Activated CD4-positive, CD25-positive, alpha-beta regulatory T cell treated with anti-CD3 and anti-CD28 coated beads, Interleukin-2, amount 50 U/mL, for 24 hours (primary cell): Measurements from ENCODE around the gene TRAF7.

Source experiments
- ATAC-seq, 2 donors: fragments of 150-1000 bp; cut with Tn5 transposase; one replicate each; pipeline ENCODE4 v1.10.0; 2021; ENCODE audit warnings: mild to moderate bottlenecking in 1 of 2, moderate library complexity in 1 of 2

TRAF7 gene

GRCh38 chr16:2148714-2149629, 6.6 kb upstream of the TRAF7 start:
- ATAC-seq: peak; percentile 1 to 3

- no peak for ATAC-seq
These were observed 5.8 kb upstream of the TRAF7 start for GRCh38 chr16:2149630-2150417.

- no peak for ATAC-seq
These were observed 5.0 kb upstream of the TRAF7 start for GRCh38 chr16:2150418-2151187.

GRCh38 chr16:2151188-2152091, 4.1 kb upstream of the TRAF7 start:
- ATAC-seq: no peak

DNA sequence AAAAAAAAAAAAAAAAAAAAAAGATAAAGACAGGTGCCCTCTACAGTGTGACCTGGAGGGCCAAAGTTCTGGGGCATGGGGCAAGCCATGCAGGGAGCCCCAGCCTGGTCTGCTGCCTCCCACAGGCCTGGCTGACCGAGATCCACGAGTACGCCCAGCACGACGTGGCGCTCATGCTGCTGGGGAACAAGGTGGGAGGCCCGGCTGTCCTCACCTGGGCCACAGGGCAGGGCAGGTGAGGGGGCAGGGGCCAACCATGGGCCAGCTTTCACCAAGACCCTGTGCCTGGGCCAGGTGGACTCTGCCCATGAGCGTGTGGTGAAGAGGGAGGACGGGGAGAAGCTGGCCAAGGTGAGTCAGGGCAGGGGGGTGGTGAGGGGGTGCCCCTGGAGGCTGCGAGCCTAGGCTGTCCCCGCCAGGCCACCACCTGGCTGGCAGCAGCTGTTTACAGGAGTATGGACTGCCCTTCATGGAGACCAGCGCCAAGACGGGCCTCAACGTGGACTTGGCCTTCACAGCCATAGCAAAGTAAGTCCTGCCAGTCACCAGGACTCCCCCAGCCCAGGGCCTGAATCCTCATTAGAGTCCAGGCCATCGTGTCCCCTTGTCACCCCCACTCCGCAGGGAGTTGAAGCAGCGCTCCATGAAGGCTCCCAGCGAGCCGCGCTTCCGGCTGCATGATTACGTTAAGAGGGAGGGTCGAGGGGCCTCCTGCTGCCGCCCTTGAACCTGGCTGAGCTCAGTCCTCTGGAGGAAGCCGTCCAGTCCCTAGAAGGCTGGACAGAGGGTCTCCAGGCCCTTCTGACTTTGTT, 2.7 kb upstream of the TRAF7 start:
- ATAC-seq: no peak

DNA sequence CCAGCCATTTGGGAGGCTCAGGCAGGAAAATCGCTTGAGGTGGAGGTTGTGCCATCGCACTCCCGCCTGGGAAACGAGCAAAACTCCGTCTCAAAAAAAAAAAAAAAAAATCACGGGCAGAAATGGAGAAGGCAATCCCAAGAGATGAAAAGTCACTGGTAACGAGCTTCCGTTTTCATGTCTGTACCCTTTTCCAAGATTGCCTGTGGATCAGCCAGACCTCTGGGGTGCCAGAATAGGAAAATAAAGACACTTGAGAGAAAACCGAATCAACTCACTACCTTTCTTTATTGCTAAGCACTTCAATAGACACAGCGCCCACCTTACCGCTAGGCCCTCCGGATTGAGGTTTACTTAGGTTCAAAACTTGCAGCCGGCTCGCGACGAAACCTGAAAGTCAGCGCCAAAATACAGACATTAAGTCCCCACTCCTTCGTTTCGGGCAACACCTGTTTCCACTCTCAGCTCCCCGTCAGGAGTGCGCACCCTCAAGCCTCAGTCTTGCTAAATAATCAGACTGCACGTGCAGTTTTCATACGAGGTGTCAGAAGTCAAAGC, 970 bp upstream of the TRAF7 start:
- no peak for ATAC-seq

DNA sequence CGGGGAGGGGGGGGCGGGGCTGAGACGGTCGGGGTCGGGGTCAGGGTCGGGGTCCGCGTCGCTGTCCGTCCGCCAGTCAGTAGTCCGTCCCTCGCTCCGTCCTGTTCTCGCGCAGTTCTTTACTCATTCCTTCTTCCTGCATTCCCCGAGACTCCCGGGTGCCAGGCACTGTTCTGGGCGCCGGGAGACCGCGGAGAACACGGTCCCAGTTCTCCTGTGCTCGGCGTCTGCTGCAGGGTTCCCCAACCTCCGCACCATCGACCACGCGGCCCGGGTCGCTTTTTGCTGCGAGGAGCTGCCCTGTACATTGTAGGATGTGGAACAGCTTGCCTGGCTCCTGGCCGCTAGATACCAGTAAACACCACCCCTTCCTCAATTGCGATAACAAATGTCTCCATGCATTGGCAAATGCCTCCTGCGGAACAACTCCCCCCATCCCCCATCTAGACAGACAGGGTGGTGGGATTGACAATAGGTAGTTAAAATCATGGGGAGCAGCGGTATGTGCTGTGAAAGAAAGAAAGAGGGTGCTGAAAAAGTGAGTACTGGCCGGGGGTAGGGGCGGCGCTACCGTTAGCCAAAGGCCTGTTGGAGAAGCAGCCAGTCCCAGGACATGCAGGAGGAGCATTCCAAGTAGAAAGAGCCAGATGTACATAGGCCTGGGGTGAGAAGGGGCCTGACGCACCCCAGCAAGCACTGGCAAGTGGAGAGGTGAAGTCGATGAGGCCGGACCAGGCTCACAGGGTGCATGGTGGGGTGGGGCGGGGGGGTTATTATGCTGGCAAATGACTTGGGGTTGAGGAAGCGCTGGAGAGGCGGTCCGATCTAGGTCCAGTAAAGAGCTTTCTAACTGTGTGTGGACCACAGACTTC, 631 bp downstream of the TRAF7 start:
- no peak for ATAC-seq

- no peak for ATAC-seq
These were observed 1.3 kb downstream of the TRAF7 start for GRCh38 chr16:2156849-2157224.

- no peak for ATAC-seq
These were observed 2.1 kb downstream of the TRAF7 start for GRCh38 chr16:2157480-2158261.

DNA sequence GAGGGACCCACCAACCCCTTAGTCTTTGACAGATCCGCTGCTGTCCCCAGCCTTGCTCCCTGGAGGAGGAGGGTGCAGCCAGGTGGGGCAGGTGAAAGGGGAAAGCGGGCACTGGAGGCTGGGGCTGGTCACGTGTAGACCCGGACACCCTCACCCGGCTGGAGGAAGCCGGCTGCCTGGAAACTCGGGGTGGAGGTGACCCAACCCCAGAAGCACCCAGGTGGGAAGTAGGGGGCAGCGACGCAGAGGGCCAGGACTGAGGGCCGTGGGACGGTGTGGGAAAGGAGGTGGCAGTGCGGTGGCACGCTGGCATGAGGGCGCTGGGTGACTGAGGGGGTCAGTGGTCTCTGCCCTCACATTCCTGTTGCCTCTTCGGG, 2.7 kb downstream of the TRAF7 start:
- no peak for ATAC-seq

DNA sequence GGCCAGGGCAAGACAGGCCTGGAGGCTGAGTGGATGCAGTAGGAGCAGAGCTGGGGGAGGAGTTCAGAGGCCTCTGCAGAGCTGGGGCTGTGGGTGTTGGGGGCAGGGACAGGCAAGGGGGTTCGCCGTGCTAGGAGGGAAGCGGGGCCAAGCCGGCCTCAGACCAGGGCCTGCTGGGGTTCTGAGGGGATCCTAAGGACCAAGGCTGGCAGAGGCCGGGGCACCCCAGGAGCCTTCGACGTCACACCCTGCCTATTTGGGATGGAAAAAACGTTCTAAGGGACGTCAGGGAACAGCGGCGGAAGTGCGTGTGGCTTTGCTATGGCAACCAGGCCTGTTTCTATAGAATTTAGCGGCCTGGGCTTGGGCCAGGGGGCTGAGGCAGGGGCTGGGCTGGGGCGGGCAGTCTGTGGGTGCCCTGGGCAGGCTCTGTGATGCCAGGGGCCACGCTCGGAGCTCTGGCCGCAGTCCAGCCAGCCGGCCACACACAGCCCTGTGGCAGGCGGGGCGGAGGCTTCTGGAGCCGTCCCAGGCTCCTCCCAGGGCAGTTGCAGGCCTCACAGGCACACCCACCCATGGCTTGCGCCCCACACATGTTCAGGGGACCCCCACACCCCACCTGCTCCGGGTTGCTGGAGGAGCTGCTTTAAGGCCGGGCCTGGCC, 3.7 kb downstream of the TRAF7 start:
- no peak for ATAC-seq

- ATAC-seq: no peak
These were observed 5.5 kb downstream of the TRAF7 start for GRCh38 chr16:2160915-2161551.

DNA sequence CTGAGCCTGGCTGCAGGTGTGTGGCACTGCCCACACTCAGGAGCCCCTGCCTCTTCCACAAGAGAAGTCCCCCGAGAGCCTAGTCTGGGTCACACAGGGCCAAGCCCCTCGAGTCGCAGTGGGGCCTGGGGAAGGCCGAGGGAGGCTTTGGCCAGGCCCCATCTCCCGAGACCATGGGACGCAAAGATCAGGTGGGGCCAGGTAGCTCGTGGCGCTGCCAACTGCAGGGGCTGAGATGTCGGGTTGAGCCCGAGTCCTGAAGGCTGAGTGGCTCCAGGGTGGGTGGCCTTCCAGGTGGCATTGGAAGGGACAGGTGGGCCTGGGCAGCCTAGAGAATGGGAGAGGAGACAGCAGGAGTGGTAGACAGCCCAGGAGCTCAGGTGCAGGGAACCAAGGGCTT, 6.3 kb downstream of the TRAF7 start:
- ATAC-seq: no peak

GRCh38 chr16:2162676-2163118, 7.1 kb downstream of the TRAF7 start:
- no peak for ATAC-seq

GRCh38 chr16:2163211-2163881, 7.8 kb downstream of the TRAF7 start:
- ATAC-seq: peak; percentile 33 to 48

- no peak for ATAC-seq
These were observed 10.3 kb downstream of the TRAF7 start for GRCh38 chr16:2165861-2166260.
